ENCODE results near the gene PRKAG2. TPM values are rescaled to one million over a fixed set of nuclear protein-coding genes. Genes with fewer than 3 reads are reported as not detected.

Gene PRKAG2
- total RNA-seq, 1 donor from 2014 or later = 35.4 TPM

- H3K9me3 ChIP-seq = no peaks in the 10 kb centered on the region
- DNase-seq = no peak
These were observed 9.9 kb upstream of the PRKAG2 start for GRCh38 chr7:151886783-151887182.

GRCh38 chr7:151885202-151885580, 8.3 kb upstream of the PRKAG2 start:
- Histone ChIP-seq H3K27me3 (ENCODE audit: low read depth) (no peaks in the 10 kb centered on the region), H3K36me3 (no peaks in the 10 kb centered on the region), H3K4me3 (no peak overlapping the region), H3K27ac (no peak overlapping the region), H3K9me3 (no peaks in the 10 kb centered on the region), H3K4me1 (no peaks in the 10 kb centered on the region)
- DNase-seq (no peak), ATAC-seq (no peak)
- TF ChIP-seq CTCF (IDR thresholded peaks at IDR 0.05) = no peak
- intact Hi-C loops (cut with DNase I) = no loop called here

More at GRCh38 chr7:151886783-151887182, 9.9 kb upstream of the PRKAG2 start:
- Histone ChIP-seq H3K4me1 (no peaks in the 10 kb centered on the region), H3K27me3 (ENCODE audit: low read depth) (peaks cover 2% of the 10 kb centered on the region), H3K36me3 (no peaks in the 10 kb centered on the region), H3K4me3 (no peak overlapping the region), H3K27ac (no peak overlapping the region)
- intact Hi-C loops (cut with DNase I) = no loop called here
- no peak for ATAC-seq
- no peak for TF ChIP-seq CTCF (IDR thresholded peaks at IDR 0.05)

- H3K27me3 ChIP-seq (ENCODE audit: low read depth) = no peaks in the 10 kb centered on the region
- no peak overlapping the region for H3K4me3 ChIP-seq
- intact Hi-C loops (cut with DNase I) = no loop called here
- DNase-seq (no peak), ATAC-seq (no peak)
- no peaks in the 10 kb centered on the region for H3K36me3 ChIP-seq
- no peak for TF ChIP-seq CTCF (IDR thresholded peaks at IDR 0.05)
- H3K27ac ChIP-seq = no peak overlapping the region
- no peaks in the 10 kb centered on the region for H3K4me1 ChIP-seq
- H3K9me3 ChIP-seq = no peaks in the 10 kb centered on the region
These were observed 7.6 kb upstream of the PRKAG2 start for GRCh38 chr7:151884312-151885201.

GRCh38 chr7:151883857-151884256, 6.9 kb upstream of the PRKAG2 start:
- TF ChIP-seq CTCF (IDR thresholded peaks at IDR 0.05) = no peak
- ATAC-seq (no peak), DNase-seq (no peak)
- H3K9me3 ChIP-seq = no peaks in the 10 kb centered on the region
- intact Hi-C loops (cut with DNase I) = no loop called here
- H3K27me3 ChIP-seq (ENCODE audit: low read depth) = no peaks in the 10 kb centered on the region
- no peak overlapping the region for H3K27ac ChIP-seq
- H3K4me3 ChIP-seq = no peak overlapping the region
- no peaks in the 10 kb centered on the region for H3K4me1 ChIP-seq
- H3K36me3 ChIP-seq = no peaks in the 10 kb centered on the region

- no peaks in the 10 kb centered on the region for H3K9me3 ChIP-seq
- intact Hi-C loops (cut with DNase I) = no loop called here
- H3K27ac ChIP-seq = no peak overlapping the region
- no peak for TF ChIP-seq CTCF (IDR thresholded peaks at IDR 0.05)
- H3K4me1 ChIP-seq = peaks cover 6% of the 10 kb centered on the region
- no peaks in the 10 kb centered on the region for H3K36me3 ChIP-seq
- no peaks in the 10 kb centered on the region for H3K27me3 ChIP-seq (ENCODE audit: low read depth)
- ATAC-seq (no peak), DNase-seq (no peak)
- H3K4me3 ChIP-seq = no peak overlapping the region
These were observed 5.8 kb upstream of the PRKAG2 start for GRCh38 chr7:151882734-151883133.

Measured in lower lobe of right lung (tissue), 2 donors.